ENCODE measurements around the gene OSBP2.

DNA sequence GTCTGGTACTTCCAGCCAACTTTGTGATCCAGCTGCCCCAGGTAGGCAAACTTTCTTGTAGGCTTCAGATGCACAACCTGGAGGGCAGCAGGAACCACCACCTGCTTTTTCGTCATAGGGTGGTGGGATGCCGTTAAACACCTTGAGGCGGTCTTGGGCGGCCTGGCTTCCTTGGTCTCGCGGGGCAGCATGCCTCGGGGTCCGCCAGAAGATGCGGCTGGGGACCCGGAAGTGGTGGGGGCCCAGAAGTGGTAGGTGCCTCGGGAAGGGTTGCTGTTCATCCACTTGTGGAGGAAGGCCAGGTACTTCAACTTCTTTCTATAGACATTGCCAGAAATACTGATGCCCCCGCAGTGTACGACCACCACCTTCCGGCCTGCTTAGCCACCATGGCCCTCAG lies 40.3 kb upstream of the OSBP2 start:
- TF ChIP-seq GATA3 (IDR thresholded peaks at IDR 0.05; ENCODE audit: low read depth, low read length) (no peak), GATA2 (IDR thresholded peaks at IDR 0.05; ENCODE audit: low read depth, low read length) (no peak)
